ENCODE measurements around the gene PCDHB8.
"Not testable (repeated sequence)": the region's sequence is repeated elsewhere in the genome, so short reads cannot be mapped to it uniquely, and the experiment has no call there.

Gene PCDHB8

GRCh38 chr5:141225421-141225820 lies 47.8 kb downstream of the PCDHB8 start:
- not testable (repeated sequence) for DNase-seq (ENCODE audit: low read depth in 2 of 2, low spot score in 1 of 2)

Data from stimulated activated CD8-positive, alpha-beta memory T cell treated with anti-CD3 and anti-CD28 coated beads, Interleukin-4, amount 100 ng/mL, for 4 hours (primary cell).